Progenitor cell of endocrine pancreas (in vitro differentiated cells): ENCODE data around the gene RBBP5. TPM values are rescaled to one million over a fixed set of nuclear protein-coding genes. Genes with fewer than 3 reads are reported as not detected.

ENCODE experiments used
- DNase-seq: peaks from one replicate; pipeline ENCODE4 v3.0.0; 2021; ENCODE audit warnings: low spot score; ENCODE audit not compliant: unreplicated experiment
- H3K27ac Mint-ChIP-seq: 2 replicates; pipeline ENCODE4 v1.8.0; 2021; ENCODE audit warnings: mild to moderate bottlenecking, moderate library complexity, mixed read lengths
- H3K27me3 Mint-ChIP-seq: 2 replicates; pipeline ENCODE4 v1.8.0; 2021; ENCODE audit warnings: mixed read lengths
- H3K36me3 Mint-ChIP-seq: 2 replicates; pipeline ENCODE4 v1.8.0; 2022; ENCODE audit warnings: mixed read lengths; ENCODE audit not compliant: insufficient read depth
- H3K4me1 Mint-ChIP-seq: 2 replicates; pipeline ENCODE4 v1.8.0; 2021; ENCODE audit warnings: low read depth, mixed read lengths
- H3K4me3 Mint-ChIP-seq: 2 replicates; pipeline ENCODE4 v1.8.0; 2021; ENCODE audit warnings: low read depth, mild to moderate bottlenecking, moderate library complexity, mixed read lengths
- H3K9me3 Mint-ChIP-seq: 2 replicates; pipeline ENCODE4 v1.8.0; 2021; ENCODE audit warnings: low read depth, mixed read lengths
- CTCF ChIP-seq: fragments of 200-600 bp; sonication (generic); IDR thresholded peaks from one replicate; pipeline ENCODE4 v1.5.0; 2021; ENCODE audit warnings: antibody characterized with exemption, mild to moderate bottlenecking; ENCODE audit not compliant: unreplicated experiment
- total RNA-seq: library from RNA; stranded (reverse); gene quantifications from 2 replicates; pipeline ENCODE4 v1.2.1, GENCODE V29; 2021

RBBP5 gene
- total RNA-seq, 1 donor from 2014 or later: 20.9 TPM

- H3K36me3 Mint-ChIP-seq: no peaks in the 10 kb centered on the region
Measured at GRCh38 chr1:205064301-205064700, 57.5 kb downstream of the RBBP5 start.

GRCh38 chr1:205062895-205063294, 58.9 kb downstream of the RBBP5 start:
- H3K27ac Mint-ChIP-seq: no peak overlapping the region
- no peaks in the 10 kb centered on the region for H3K36me3 Mint-ChIP-seq
- no peak for TF ChIP-seq CTCF
- no peak for DNase-seq
- no peaks in the 10 kb centered on the region for H3K4me1 Mint-ChIP-seq
- no peaks in the 10 kb centered on the region for H3K27me3 Mint-ChIP-seq
- H3K9me3 Mint-ChIP-seq: no peaks in the 10 kb centered on the region
- H3K4me3 Mint-ChIP-seq: no peak overlapping the region

More at GRCh38 chr1:205064301-205064700, 57.5 kb downstream of the RBBP5 start:
- no peaks in the 10 kb centered on the region for H3K9me3 Mint-ChIP-seq
- no peak for DNase-seq
- H3K27ac Mint-ChIP-seq: no peak overlapping the region
- H3K27me3 Mint-ChIP-seq: no peaks in the 10 kb centered on the region
- H3K4me1 Mint-ChIP-seq: no peaks in the 10 kb centered on the region
- no peak for TF ChIP-seq CTCF
- no peak overlapping the region for H3K4me3 Mint-ChIP-seq

- Mint-ChIP-seq H3K27me3 (no peaks in the 10 kb centered on the region), H3K27ac (no peak overlapping the region), H3K9me3 (no peaks in the 10 kb centered on the region), H3K36me3 (no peaks in the 10 kb centered on the region), H3K4me1 (no peaks in the 10 kb centered on the region), H3K4me3 (no peak overlapping the region)
- no peak for TF ChIP-seq CTCF
- no peak for DNase-seq
Measured at GRCh38 chr1:205062319-205062718, 59.5 kb downstream of the RBBP5 start.

GRCh38 chr1:205061665-205062069, 60.1 kb downstream of the RBBP5 start:
- TF ChIP-seq CTCF: peak; percentile 95
- H3K9me3 Mint-ChIP-seq: no peaks in the 10 kb centered on the region

GRCh38 chr1:205061227-205061626, 60.6 kb downstream of the RBBP5 start:
- Mint-ChIP-seq H3K4me3 (no peak overlapping the region), H3K27me3 (no peaks in the 10 kb centered on the region), H3K4me1 (no peaks in the 10 kb centered on the region), H3K9me3 (no peaks in the 10 kb centered on the region), H3K36me3 (no peaks in the 10 kb centered on the region), H3K27ac (no peak overlapping the region)
- TF ChIP-seq CTCF: no peak
- no peak for DNase-seq

More at GRCh38 chr1:205061665-205062069, 60.1 kb downstream of the RBBP5 start:
- Mint-ChIP-seq H3K4me1 (no peaks in the 10 kb centered on the region), H3K27ac (no peak overlapping the region), H3K27me3 (no peaks in the 10 kb centered on the region), H3K4me3 (no peak overlapping the region), H3K36me3 (no peaks in the 10 kb centered on the region)
- peak; percentile 84 for DNase-seq
